COR-L47 (cell line): Measurements from ENCODE around the gene NBEA.

Experiments used
- DNase-seq: peaks from one replicate; lab custom pipeline; 2025; lab: John Stamatoyannopoulos, UW

Gene NBEA

DNA sequence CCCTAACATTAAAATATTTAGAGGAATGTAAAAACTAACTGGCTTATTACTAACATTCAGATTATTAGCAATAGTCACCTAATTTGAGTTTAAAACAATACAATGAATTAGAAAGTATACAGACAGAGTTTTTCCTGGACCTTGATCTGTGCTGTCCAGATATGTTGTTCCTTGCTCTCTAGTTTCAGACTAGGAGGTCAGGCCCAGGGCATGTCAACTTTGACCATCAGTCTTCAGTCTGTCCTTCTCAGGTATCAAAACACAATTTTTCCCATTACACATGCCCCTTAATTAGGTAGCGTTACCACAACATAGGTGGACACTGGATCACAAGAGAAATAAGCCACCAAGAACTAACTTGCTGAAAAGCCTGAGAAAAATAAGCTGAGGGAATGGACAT, 337.4 kb downstream of the NBEA start:
- DNase-seq, result no peak

DNA sequence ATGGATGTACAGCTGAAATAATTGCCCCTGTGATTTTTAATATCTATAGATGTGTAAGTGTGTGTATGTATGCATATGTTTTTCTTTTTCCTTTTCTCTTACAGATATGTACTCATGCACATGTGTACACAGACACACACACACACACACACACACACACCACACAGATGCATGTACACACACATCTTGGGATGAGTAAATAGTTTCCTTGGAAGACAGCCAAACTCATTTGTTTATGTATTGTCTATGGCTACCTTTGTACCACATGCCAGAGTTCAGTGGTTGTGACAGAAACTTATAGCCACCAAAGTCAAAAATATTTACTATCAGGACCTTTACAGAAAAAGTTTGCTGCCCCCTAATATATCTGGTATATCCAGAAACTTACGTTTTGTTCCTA, 341.8 kb downstream of the NBEA start:
- DNase-seq, result peak; percentile 93

DNA sequence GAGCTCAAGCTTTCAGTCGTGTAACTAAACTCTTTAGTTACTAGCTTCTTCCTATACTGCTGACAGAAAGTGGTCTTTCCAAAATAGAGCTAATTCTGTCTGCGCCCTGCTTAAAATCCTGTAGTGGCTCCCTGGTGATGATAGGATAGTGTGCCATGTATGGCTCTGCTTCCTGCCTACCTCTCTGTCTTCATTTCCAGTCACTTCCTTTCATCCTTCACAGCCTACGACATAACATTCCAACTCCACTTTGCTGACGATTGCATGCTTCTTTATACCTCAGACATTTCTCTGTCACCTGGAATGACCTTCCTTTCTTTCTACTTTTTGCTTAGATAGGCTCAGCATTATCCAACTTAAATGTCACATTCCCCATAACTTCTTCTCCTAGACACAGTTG, 343.6 kb downstream of the NBEA start:
- no peak for DNase-seq

DNA sequence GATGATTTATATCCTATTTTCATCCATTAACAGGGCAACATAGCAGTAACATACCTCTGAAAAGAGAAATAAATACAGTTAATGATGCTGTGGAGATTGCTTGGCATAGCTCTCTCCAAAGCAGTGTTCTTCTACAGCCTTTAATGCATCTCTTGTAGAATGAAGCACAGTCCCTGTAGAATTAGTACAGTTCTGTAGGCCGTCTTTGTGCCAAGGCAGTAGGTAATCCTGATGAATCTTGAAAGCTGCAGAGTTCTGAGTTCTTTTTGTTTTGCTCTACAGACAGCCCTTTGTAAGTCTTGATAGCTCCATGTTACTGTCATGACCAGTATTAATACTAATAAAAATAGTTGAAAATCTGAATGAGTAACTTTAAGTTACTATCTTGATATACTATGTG, 350.3 kb downstream of the NBEA start:
- DNase-seq, result no peak

DNA sequence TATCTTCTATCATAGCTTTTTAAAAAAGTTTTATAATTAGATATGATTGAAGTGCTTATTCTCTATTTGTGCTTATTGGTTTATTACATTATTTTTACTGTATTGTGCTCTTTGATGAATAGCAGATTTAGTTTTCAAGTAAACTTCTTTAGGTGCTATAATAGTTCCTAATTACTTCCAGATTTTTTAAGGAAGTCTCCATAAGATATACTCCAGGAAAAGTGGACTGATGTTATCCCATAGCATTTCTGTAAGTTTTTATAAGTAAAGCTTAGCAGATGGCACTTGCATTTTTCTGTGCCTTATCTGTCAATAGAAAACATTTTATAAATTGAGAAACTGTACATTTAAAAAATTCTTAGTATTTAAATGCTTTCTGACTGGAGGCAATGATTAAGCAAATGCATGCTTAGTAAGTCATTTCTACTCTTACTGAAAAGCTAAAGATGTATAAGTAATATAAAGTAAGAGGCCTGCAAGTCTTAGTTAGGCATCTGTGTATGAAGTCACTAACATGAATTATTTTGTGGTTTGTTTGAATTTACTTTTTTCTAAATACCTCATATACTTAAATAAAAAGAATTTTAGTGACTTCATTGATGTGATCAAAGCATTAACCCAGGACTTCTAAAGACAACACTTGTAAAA, 351.6 kb downstream of the NBEA start:
- DNase-seq, result no peak

DNA sequence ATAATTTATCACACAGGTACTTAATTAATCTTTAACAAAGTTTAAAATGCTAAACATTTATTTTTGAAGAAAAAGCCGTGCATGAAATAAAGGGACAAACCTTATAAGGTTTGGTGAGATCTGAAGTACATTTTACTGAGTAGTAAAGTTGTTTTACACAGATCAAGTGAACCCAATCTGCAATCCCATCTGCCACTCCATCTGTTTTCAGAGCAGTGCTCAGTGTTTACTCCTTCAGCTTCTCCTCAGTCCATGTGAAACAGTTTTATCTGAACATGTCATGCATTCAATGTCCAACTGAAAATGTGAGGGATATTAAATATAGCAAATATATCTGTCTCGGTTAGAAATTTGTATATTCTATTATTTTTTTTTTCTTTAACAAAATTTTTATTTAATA, 367.6 kb downstream of the NBEA start:
- no peak for DNase-seq

DNA sequence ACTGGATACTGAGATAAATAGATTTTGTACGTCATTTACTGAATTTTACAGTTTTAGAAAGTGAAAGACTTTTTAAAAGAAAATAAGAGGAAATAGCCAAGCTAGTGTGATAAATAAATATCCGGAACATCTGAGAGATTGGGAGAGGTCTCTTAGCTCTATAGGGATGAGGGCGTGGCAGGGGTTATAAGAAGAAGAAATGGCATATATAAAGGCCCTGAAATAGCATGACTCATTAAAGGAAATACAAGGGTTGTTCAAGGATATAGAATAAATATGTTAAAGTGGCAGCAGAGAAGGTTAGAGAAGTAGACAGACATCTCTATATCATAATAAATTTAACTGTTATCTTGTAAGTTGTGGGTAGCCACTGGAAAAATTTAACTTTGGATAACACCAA, 390.1 kb downstream of the NBEA start:
- no peak for DNase-seq

DNA sequence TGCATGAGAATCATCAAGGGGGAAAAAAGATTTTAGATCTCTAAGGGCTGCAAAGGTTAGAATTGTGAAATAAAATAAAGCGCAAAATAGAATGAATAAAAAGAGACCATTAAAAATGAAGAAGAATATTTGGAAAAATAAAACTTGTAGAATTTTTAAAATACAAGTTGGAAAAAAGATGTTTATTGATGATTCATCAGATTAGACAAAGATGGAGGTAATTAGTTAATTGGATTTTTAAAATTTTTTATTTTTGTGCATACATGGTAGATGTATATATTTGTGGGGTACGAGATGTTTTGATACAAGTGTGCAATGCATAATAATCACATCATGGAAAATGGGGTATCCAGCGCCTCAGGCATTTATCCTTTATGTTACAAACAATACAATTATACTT, 391.1 kb downstream of the NBEA start:
- DNase-seq, result no peak

DNA sequence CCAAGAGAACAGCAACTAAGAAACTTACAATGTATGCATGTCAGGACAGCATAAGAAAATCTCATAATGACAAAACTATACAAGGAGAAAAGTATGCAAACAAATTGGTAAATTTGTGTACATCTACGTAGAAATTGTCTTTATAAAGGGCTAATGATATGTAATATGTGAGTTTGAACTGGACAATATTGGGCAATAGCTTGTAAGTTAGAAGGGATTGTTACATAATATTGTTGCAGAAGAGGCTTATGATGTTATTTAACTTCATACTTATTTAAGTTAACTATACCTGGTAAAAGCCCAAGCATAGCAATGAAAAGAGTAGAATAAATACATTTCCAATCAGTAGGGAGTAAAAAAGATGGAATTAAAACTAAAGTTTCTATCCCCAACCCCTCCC, 400.4 kb downstream of the NBEA start:
- no peak for DNase-seq

DNA sequence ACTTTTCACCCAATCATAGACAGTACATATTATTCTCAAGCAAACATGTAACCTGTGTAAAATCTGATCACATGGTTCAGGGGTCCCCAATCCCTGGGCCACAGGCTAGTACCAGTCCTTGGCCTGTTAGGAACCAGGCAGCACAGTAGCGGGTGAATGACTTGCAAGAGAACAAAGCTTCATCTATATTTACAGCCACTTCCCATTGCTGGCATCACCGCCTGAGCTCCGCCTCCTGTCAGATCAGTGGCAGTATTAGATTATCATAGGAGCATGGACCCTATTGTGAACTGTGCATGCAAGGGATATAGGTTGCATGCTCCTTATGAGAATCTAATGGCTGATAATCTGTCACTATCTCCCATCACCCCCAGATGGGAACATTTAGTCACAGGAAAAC, 401.3 kb downstream of the NBEA start:
- no peak for DNase-seq

DNA sequence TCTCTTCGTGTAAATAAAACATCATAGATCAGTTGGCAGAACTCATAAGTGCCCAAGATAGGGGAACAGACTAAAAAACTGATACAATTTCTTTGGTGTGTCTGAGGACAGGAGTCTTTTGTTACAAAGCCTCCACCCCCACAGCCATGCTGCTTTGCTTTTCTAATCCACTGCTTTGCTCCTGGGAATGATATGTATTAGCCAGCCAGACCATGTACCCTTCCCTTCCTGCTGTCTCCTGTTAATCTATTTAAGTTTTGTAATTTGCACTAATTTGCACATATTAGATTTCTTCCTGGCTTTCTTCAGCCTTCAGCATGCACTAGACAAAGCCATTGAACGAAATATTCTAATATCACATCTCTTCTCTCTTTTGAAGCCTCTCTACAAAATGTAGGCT, 403.9 kb downstream of the NBEA start:
- no peak for DNase-seq

DNA sequence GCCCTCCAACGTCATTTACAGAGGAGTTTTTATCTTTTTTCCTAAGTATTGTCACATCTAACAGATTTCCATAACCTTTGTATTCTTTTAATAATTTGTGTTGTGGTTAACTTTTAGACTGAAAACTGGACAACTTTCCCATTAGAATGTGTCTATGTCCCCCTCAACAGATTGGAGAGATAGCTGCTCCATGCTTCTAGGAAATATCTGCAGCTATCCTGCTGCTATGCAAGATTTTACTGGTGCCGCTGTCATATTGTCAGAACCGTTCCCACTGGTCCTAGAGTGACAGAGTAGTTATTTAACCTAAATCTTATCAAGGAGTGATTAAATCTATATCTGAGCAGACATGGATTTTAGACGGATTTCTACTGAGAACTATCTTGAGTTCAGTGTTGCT, 404.4 kb downstream of the NBEA start:
- DNase-seq, result no peak

DNA sequence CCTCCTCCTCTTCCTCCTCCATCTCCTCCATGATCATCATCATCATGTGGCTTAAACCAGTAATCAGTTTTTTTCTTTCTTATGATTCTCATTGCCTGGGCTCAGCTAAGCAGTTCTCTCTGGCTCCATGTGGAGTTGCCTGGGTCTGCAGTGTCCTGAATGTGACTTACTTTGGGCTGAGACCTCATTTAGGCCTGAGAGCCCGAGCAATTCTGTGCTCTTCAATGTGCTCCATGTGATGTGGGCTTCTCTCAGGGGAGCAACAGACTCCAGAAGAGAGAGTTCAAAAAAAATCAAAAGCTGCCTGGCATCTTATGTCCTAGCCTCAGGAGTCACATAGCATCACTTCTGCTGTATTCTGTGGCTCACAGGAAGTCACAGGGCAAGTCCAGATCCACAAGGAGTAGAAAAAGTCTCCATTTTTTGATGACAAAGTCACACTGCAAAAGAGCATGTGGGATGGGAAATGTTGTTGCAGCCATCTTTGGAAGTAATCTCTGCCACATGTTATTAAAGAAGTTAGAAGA, 405.7 kb downstream of the NBEA start:
- DNase-seq, result no peak

DNA sequence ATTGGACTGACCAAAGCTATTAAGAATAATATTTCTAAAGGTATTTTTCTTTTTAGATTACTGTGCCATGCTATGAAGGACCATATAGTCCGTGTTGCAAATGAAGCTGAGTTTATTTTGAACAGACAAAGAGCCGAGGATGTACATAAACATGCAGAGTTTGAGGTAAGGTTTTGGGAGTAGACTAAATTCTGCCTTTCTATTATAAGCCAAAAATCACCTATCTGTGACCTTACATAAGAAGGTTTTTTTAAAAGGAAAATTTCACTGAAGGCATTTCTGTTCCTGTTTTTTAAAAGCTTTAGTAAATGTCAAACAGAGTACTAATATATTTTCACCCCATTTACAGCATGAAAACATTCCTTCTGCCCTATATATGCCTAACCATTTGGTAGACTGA, 407.0 kb downstream of the NBEA start:
- DNase-seq, result no peak

DNA sequence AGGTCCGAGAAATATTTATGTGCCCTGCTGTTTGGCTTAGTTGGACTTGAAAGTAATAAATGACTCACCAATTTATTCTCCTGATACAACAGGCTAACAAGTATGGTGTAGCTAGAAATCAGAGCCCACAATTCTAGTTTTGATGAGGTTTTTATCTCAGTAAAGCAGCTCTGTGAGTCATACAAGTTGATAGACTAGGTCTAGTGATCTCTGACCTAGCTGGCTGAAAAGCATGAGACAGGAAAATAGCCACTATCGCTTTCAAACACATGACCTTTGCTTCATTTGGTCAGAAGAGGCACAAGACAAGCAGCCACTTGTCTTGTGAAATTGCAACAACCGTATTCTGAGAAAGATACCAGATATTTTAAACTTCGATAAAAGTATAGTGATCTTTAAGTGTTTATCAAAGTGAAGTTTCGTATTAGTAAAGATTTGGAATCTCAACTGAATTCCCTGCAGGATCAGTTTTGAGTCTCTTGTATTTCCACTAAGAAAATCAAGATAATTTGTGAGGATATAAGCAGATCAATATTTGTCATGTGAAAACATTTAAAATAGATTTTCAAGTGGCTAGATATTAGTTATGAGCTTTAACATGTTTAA, 407.7 kb downstream of the NBEA start:
- DNase-seq, result no peak

DNA sequence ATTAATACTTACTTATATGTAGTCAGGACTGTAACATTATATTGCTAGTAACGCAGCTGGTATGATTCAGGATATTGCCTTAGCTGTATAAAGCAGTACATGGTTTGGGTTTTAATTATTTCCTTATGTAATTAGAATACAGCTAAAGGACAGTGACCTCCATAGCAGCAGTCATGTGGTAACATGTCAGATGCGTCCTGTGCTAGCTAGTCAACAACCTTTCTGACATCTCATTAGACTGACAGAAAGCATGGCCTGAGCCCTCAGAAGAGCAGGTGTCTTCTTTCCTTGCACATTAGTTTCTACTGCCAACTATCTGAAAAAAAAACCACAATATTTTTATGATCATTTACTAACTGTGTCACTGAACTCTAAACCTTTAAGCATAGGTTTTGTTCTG, 412.2 kb downstream of the NBEA start:
- DNase-seq, result no peak

DNA sequence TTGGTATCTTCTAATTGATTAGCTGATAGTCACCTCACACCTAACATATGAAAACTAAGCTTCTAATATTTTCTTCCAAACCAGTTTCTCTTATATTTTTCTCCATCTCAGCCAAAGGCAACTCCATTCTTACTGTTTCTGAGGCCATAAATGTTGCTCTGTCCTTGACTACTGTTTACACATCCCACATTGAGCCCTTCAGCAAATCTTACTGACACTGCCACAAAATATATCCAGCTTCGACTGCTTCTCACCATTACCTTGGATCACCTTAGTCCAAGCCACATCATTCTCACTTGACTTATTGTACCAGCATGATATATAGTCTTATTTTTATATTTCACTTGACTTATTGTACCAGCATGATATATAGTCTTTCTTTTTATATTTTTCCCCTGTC, 412.8 kb downstream of the NBEA start:
- no peak for DNase-seq

DNA sequence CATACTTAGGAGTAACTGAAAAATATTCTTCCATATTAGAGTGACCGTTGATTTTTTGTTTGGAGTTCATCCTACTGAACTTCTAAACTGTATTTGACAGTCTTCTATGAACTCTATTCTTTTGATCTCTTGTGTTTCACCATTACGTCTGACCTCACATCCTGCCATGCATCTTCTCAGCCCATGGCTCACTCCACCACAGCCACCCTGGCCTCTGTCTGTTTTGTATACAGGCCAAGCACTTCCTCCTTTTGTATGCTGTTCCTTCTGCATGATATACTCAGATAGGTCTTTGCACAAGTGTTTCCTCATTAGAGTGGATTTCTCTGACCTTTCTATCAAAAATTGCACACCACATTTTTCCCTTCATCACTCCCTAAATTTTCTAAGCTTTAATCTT, 414.5 kb downstream of the NBEA start:
- DNase-seq, result no peak

DNA sequence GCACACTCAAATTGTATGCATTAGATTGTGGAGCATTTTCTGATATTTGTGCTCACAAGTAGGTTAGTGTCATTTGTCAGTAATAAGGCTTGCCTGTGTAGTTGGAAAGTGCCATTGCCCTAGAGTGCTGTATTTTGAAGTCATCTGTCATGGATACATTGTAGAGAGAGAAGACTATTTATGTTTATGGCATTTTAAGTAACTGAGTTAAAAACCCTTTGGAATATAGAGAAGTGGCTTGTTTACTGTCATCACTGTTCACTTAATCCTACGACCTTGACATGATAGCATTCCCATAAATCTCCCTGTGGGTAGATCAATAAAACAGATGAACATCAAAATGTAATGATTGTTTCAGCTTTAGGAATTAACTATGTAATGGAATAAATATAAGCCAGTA, 423.8 kb downstream of the NBEA start:
- no peak for DNase-seq

DNA sequence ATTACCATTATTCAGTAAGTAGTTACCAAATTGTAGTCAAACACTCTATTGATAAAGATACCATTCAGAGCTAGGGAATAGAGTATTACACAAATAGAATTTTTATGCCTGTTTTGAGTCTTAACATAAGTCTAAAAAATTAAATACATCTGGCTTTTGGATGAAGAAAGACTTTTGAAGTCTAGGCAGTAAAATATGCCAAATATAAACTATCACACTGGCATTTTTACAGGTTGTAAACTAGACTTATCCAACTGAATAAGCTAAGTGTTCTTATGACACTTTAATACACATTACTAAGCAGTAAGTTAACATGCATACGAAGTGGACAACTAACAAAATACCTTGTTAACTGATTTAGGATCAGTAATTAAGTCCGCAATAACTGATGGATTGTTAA, 425.5 kb downstream of the NBEA start:
- no peak for DNase-seq

DNA sequence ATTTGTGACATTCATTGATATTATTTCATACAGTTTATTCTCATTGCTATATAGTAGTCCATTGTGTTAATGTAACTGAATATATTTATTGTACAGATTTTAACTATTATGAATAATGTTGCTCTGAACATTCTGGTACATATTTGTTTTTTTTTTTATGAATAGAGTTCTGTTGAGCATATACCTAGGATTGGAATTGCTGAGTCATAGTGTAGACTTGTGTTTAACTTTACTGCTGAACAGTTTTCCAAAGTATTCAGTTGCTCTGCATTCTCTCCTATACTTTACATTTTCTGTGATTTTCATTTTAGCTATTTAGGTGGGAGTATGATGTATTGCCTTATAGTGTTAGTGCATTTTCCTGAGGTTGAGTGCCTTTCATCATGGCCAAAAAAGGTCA, 436.9 kb downstream of the NBEA start:
- no peak for DNase-seq

DNA sequence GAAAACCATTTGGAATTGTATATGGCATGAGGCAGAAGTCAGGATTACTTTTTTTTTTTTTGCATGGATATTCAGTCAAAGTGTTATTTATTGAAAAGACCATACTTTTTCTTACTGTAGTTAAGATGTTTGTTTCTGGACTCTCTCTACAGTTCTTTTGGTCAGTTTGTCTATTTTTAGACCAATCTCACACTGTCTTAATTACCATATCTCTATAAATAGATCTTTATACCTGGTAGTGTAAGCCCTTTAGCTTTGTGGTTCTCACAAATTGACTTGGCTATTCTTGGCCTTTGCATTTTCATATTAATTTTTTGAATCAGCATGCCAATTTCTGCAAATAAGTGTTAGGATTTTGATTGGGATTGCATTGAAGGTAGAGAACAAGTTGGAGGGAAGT, 437.6 kb downstream of the NBEA start:
- DNase-seq, result no peak

DNA sequence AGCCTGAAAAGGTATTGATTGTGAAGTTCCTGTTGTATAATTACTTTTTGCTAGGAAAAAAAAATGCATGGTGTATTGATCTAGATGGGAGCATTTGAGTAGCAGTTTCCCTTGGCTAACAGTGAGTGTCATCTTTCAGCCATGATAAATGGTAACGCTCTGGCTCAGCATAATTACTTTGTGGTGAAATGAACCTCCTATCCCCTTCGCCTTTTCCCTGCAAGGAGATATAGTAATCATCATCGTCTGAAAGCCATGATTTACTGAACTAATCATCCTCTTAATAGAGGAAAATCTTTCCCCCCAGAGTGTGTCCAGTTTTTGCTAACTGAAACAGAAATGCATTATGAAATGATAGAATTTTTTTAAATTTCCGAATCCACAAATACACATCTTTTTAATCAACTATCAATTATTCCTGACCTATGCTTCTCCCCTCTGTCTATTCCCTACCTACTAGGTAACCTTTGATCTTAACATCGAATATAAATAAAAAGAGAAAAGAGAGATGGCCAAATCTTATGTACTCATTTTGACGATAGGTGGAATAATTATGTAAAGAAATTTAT, 445.7 kb downstream of the NBEA start:
- DNase-seq, result no peak
